Dermis microvascular lymphatic vessel endothelial cell (primary cell): Measurements from ENCODE around the gene RDX. TPM values are rescaled to one million over a fixed set of nuclear protein-coding genes. Genes with fewer than 3 reads are reported as not detected.
"Not testable (repeated sequence)": the region's sequence is repeated elsewhere in the genome, so short reads cannot be mapped to it uniquely, and the experiment has no call there.

Experiments used
- DNase-seq, 2 donors: peaks; one replicate each; pipeline versions ENCODE4 v3.0.0 to v3.0.0-alpha.2; 2010; ENCODE audit warnings: low read depth in 2 of 2
- total RNA-seq: library from RNA; depleted of rRNA; stranded (reverse); fragments of >200 nt; gene quantifications from 2 replicates; pipeline ENCODE4 v1.2.1, GENCODE V29; 2014

RDX gene
- total RNA-seq, 1 donor from 2014 or later: 90.6 TPM

- DNase-seq: peak; percentile 45 to 67
Observed at GRCh38 chr11:110305169-110306018, 9.0 kb upstream of the RDX start.

GRCh38 chr11:110303414-110303826 lies 7.0 kb upstream of the RDX start:
- no peak for DNase-seq

- DNase-seq: no peak
Observed at GRCh38 chr11:110301577-110301976, 5.2 kb upstream of the RDX start.

- DNase-seq: no peak
Observed at GRCh38 chr11:110301032-110301431, 4.6 kb upstream of the RDX start.

- no peak for DNase-seq
Observed at GRCh38 chr11:110299006-110299785, 2.8 kb upstream of the RDX start.

- DNase-seq: no peak
Observed at GRCh38 chr11:110298301-110298765, 1.9 kb upstream of the RDX start.

GRCh38 chr11:110297726-110298300 lies 1.4 kb upstream of the RDX start:
- peak in 1 of 2 donors; percentile 25 for DNase-seq

- peak in 1 of 2 donors; percentile 44 for DNase-seq
Observed at GRCh38 chr11:110297076-110297725, 787 bp upstream of the RDX start.

- peak in 1 of 2 donors; percentile 64 for DNase-seq
Observed at GRCh38 chr11:110295531-110296225, 736 bp downstream of the RDX start.

- DNase-seq: no peak
Observed at GRCh38 chr11:110295086-110295485, 1.3 kb downstream of the RDX start.

GRCh38 chr11:110294509-110294908 lies 1.9 kb downstream of the RDX start:
- DNase-seq: no peak

GRCh38 chr11:110293389-110293788 lies 3.0 kb downstream of the RDX start:
- DNase-seq: no peak

GRCh38 chr11:110292146-110292545 lies 4.3 kb downstream of the RDX start:
- not testable (repeated sequence) for DNase-seq

GRCh38 chr11:110290591-110291334 lies 5.7 kb downstream of the RDX start:
- no peak for DNase-seq

- DNase-seq: no peak
Observed at GRCh38 chr11:110289472-110289871, 6.9 kb downstream of the RDX start.

- no peak for DNase-seq
Observed at GRCh38 chr11:110287537-110287936, 8.9 kb downstream of the RDX start.

GRCh38 chr11:110286298-110287040 lies 9.9 kb downstream of the RDX start:
- DNase-seq: no peak

GRCh38 chr11:110283862-110284261 lies 12.6 kb downstream of the RDX start:
- no peak for DNase-seq

GRCh38 chr11:110280595-110280994 lies 15.8 kb downstream of the RDX start:
- DNase-seq: not testable (repeated sequence)
